RKO (cell line): Measurements from ENCODE around the gene CACNA1S.

Source experiments
- DNase-seq: peaks from one replicate; pipeline ENCODE4 v3.0.0-alpha.2; 2016; ENCODE audit warnings: low spot score

The CACNA1S gene

DNA sequence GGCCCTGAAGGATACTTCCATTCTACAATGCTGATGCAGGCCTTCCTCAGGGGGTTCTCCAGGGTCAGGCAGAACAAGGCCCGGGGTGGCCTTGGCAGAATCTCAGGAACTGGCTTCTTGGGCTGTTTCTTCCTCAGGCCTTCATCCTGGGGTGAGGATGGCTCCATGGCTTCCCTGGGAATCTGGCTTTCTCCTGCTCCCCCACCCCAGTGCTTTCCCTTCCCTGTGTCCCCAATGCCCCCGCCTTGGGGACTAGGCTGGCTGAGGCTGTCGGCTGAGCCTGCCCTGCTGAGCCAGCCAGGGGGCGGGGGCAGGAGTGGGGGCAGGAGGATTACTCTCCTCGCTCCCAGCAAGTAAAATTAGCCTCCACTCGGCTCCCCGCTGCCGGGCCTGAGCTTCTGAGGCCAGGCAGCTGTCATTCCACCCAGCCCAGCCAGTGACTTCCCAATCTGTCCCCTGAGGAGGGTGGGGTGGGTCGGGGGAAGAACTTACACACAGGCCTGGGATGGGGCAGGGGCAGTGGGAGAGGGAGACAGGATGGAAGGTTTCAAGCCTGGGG is at the start of gene CACNA1S:
Gene CACNA1S, minus strand, starts transcription at position 254 of the 559 bp plus-strand sequence. Its CDS starts 87 bp downstream, at position 167.
- no peak for DNase-seq

DNA sequence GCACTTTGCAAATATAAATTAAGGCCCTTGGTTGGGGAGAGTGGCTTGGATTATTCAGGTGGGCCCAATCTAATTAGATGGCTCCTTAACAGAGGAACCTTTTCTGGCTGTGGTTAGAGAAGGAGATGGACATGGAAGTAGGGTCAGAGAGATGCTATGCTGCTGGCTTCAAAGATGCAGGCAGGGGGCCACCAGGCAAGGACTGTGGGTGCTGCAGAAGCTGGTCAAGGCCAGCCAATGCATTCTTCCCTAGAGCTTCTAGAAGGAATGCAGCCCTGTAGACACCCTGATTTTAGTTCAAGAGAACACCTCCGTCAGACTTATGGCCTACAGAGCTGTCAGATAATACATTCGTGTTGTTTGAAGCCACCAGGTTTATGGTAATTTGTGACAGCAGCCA is 45.7 kb upstream of the CACNA1S start:
- no peak for DNase-seq

DNA sequence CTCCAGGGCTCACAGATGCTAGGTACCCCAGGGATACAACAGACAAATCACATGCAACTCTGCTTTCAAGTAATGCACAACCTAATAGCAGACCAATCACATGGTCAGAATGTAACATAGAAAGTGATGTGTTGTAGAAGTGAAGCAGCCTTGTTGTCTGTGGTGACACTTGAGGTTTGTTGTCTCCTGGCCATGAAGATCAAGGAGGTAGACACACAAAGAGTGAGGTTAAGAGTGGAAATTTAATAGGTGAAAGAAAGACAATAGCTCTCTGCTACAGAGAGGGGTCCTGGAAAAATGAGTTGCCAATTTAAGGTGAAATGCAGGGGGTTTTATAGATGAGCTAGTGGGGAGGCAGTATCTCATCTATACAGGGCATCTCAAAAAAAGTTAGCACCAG is 44.6 kb upstream of the CACNA1S start:
- no peak for DNase-seq

DNA sequence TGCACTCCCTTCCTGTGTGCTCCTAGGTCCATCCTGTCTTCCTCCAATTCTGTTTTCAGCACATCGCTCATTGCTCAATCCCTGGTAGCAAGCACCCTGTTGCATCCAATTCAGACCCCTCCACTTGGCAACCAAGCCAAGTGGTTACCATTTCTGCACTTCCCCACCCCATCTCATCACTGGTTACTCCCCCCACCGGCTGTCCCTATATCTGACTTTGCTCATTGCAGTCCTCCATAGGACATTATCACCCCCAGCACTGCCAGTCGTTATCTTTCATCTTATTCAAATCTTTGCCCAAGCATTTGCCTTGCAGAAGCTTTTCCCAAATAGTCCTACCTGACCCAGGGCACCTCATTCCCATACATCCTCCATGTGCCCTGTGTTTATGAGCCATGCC is 44.1 kb upstream of the CACNA1S start:
- DNase-seq: no peak

DNA sequence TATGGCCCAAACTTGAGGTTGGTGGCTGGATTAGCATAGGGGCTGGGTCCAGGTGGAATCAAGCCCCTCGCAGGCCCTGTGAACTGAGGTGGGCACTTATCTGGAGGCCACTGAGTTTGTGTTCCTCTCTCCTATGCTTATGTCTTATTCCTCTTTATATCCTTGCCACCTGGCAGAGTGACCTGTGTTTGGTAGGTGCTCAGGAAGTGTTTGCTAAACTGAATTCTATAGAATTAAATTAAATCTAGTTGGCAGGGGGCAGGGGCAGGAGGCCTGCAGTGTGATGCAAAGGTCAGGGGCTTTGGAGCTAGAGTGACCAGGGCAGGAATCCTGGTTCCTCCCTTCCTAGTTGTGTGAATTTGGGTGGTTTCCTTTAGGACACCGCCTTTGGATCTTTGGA is 43.1 kb upstream of the CACNA1S start:
- DNase-seq: no peak

DNA sequence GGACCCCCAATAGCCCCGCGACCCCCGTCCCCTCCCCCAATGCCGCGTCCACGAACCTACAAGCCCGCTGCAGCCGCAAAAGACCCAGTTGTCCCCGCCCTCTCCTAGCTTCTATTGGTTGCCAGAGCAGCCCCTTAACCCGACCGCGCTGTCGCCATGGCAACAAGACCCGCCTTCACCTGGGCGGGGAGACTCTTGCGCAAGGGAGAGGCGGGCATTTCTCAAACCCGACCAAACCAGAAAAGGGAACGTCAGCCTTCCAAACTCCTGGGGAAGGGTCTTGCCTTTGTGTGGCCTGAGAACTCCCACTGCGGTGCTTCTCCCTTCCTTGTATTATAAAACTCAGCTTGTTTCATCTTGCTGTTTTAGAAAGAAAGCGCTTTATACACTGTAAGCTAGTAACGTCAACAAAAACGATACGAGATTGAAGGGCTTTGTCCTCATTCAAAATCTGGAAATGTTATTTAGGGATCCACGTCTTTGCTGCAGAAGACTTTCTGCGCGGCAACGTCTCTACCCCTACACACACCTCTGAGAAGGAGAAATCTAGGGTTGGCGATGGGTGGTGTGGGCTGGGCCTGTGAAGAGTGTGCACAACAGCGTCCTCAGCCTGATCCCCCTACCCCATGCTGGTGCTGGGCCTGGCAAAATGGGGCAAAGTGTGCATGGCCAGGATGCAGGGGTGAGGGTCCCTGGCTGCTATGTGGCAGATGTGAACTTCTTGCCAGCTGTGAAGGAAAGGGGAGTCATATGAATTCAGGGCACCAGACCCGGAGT is 42.4 kb upstream of the CACNA1S start, which contains the start of gene TMEM9:
Gene TMEM9, minus strand, starts transcription at position 86 of the 777 bp plus-strand sequence. CDS start 551 bp downstream, outside the sequence.
- peak; percentile 92 for DNase-seq

DNA sequence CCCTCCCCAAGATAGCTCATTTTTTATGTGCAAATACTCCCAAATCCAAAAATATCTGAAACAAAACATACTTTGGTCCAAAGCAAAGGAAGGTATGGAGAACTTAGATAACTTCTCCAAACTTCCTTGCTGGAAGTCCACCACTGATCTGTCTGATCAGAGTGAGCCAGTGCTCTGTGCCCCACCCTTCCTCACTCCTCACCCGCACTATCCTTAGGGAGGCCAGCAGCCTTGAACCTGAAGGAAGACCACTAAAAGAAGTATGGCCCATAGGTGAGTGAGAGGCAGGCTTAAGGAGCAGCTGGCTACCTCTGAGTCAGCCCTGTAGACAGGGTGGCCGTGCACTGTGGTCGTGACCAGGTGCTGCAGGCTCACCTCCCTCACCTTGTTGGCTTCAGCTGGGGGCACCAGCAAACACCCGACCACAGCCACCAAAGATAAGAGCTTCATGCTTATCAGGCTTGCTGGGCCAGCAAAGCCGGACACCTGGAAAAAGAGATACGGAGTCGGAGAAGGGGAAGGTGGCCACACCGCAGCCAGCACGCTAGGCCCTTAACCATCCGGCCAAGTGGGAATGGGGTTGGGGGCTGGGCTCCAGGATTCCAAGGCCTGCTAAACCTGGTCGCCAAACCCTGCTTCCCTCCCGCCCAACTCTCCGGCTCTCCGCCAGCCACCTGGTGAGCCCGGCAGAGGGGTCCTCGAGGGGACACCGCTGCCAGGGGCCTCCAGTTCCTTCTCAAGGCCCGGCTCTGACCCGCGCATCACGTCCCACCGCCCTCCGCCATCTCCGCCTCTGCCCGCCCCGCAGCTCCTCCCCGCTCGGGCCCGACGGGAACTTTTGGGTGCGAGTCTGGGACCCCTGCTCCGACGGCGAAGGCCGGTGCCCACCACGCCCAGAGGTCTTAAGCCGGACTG is 41.5 kb upstream of the CACNA1S start:
- DNase-seq: no peak

DNA sequence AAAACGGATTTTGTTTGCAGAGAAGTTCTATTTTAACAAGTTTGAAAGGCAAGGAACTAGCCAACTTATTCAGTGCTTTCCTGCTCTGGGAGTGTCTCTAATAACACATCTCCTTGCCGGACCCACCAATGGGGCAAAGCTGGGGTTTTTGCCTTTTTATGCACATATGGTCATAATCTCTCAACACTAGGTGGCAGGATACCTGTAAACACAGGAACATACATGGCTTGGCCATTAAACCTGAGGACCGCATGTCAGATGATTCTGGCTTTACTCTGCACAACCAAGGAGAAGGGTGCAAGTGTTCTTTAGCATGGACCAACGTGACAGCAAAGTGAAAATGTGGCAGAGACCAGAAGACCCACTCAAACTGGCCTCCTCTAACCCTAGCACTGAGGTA is 37.2 kb upstream of the CACNA1S start:
- DNase-seq: peak; percentile 41

DNA sequence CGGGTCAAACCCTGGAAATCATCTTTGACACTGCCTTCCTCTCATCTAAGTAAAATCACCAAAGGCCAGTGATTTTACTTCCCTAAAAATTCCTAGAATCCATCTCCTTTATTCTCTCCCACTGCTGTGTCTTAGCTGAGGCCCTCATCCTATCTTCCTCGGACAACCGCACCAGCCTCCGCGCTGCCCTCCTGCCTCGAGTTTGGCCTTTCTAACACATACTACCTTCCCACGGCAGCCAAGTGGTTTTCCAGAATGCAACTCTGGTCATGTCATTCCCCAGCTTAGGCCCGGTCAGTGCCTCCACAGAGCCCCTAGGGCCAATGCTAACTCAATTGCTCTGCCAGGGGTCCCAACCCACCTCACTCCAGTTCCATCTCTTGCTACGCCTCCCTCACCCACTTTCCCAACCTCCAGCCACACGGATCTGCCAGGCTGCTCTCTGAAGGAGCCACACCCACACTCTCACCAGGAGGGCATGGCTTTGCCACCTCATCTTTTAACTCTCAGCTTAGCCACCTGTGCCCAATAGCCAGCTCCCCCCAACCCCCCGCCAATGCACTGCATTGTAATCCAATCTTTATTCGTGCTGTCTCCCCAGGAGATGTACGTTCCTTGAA is 35.3 kb upstream of the CACNA1S start:
- no peak for DNase-seq

DNA sequence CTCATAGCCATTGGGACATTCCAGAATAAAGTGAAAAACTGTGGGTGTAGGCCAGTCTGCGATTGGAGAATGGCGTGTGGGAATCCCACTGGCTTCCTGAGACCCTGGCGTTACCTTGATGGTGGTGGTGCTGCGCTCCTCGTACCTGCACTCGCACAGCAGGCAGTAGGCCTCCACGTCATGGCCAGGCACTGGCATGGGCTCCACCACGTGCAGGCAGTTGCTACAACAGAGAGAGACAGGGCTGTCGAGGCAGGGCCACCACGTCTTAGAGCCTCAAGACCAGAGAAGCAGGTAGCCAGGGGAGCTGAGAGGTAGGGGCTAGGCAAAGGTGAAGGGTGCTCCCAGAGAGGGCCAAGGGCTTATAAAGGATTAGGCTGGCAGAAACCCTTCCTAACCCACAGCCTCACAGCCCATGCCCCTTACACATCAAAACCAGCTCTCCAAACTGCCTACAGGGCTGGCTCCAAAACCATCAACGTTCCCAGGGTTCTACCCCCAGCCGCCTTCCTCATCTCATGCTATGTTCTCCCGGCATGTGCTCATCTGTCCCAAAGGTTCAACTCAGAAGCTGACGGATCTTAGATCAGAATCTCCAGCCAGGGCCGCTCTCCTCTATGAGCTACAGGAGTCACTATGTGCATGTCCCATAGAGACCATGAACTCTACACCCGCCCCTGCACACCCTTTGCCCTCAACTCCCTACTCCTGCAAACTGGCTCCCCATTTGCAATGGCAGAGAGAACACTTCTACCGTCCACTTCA is 34.6 kb upstream of the CACNA1S start:
- no peak for DNase-seq

DNA sequence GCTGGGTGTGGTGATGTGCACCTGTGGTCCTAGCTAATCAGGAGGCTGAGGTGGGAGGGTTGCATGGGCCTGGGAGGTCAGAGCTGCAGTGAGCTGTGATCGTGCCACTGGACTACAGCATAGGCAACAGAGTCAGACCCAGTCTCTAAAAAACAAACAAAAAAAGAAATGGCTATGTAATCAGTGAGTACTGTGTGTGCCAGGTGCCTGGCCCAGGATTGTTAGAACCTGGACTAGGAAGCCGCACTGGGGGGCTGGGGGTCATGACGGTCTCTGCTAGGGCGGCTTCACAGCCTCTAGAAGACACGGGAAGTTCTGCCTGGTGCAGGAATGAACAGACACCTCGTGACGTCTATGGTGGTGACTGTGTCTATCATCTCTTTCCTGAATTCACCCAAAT is 33.6 kb upstream of the CACNA1S start:
- DNase-seq: no peak

DNA sequence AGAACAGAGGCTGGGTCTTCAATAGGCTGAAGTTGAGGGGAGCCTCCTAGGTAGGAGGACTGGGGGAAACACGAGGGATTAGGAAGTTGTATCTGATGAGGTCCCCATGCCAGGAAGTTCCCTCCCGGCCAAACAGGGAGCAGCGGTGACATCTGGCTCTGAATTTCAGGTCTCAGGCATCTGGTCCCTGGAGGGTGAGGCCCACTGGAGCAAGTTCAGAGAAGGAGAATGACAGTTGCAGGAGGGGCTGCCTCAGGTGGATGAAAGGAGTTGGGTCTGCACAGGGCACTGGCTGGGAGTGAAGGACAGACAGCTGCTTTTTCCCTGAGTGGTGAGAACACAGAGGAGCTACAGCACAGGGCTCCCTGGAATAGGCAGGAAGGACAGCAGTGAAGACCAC is 32.9 kb upstream of the CACNA1S start:
- no peak for DNase-seq

DNA sequence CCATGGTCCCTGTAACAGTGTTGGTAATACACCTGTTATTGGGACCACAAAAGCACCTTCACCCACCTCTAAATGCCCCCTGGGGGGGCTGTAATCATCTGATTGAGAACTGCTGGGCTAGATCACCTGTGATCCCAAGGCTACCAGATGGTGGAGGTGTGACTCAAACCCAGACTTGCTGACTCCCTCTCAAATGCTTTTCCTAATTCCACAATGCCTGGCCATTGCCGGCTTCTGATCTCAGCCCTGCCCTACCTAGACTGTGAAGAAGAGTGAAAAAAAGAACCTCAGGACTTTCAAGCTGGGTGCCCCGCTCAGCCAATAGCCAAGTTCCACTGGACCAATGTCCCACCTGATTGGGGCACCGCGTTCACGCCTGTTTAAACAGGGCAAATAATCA is 32.5 kb upstream of the CACNA1S start:
- DNase-seq: no peak

DNA sequence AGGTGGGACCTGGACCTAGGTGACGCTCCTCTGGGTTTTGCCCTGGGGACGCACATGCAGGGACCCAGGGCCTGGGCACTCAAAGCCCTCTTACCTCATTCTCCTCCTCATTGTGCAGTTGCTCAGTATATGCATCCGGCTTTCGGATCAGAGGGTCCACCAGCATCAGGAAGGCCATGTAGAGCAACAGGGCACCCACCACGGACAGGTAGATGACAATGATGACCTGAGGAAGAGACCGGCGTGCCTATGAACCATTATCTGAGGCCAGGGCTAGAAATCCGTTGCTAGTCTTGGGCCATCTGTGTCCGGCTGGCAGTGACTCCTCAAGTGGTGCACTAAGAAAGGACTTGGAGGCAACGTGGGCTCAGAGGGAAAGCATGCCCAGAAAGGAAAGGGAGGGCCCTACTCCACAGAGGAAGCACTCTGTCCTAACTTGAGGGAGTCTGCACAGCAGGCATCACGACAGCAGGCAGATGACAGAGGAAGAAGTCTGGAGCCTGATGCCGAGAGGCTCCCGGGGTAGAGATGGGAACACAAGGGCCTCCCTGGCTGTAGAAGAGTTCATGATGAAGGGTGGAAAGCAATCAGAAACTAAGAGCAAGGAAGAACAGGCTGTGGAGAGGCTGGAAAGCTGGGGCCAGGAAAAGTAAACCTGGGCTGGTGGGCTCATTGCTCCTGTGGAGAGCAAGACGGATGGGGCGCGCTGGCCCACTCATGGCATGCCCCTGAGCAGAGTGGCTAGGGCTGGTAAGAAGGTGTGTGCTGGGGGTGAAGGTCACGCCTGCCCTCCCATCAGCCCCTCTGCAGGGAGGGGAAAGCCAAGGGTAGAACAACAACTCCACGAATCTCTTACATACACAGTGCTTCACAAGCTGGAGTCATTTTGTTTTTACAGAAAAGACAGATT is 31.8 kb upstream of the CACNA1S start:
- no peak for DNase-seq

DNA sequence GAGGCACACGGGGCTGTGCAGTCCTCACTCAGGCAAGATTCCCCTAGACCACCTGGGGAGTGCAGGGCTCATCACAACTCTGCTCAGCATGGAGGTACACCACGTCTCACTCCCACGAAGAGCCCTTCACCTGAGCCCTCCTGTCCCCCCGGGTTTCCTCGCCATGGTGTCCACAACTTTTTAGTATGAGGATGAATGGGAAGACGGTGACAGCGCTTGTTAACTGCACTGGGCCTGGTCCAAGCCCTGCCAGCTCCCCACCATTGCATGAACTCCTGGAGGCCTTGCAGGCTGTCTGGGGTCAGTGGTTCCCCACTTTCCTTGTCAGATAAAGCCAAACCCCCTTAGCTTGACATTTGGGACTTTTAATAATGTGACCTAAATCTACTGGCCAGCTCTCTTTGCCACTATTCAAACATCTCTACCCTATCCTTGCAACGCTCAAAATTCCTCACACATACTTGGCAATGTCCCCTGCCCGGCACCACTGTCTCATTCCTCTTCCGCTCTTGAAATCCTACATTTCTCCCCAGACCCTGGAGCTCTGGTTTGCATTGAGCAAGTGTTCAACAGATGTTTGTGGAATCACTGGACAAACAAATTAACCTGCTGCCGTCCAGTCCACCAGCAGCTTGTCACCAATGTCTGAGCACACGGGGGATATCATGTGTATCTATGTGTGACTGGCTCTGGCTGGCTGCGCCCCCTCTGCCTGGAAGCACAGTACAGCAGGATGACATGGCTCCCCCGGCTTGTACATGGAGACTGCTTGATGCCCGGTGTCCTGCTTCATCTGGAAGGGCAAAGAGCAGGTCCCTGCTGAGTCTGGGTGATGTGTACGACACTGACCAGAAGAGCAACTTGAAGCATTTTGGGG is 30.9 kb upstream of the CACNA1S start:
- no peak for DNase-seq

DNA sequence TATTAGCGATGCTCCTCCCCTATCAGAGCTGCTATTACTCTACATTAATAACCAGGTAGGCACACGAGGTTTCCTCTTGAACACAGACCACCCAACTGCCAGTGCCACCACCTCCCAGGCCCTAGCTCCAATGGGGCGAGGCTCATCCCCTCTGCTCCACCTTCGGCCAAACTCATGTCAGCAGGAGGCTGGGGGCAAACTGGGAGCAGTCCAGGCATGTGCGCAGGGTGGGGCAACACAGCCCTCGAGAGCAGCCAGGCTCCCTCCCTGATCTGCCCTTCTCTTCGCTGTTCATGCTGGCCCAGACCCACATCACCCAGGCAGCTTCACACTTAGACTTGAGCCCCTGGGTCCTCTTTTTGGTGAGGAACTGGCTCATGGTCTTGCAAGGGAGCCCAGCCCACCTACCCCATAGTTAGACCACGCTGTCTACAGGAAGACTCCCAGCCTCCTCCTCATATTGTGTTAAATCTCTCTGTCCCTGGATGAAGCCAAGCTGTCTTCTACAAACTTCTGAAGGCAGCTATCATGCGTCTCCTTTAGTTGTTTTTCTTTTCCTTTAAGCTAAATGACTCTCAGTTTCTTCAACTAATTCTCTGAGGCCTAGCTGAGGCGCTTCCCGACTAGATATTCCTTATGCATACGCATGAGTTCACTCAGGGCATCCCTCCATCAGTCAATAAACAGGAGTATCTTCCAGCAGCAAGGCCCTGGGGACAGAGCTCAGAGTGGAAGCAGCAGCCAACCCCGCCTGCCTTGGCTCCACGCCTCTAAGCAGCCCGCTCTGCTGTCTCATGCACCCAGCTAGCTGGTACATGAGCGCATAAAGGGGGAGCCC is 30.0 kb upstream of the CACNA1S start:
- no peak for DNase-seq

DNA sequence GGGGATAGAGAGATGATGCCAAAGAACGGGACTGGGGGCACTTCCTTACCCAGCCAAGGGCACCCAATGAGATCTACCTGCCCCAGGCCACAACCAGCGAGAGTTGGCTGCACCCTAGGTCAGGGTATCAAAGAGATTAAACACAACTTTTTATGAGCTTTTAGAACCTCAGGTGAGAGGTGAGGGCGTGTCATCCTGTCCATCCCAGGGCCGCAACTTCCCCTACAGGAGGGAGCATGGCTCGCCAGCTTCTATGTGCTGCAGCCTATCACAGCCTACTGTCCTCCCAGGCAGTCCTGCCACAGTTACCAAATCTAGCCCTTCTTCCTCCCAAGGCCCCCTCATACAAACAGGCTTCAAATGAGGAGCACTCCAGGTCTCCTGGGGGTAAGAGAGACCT is 29.2 kb upstream of the CACNA1S start:
- DNase-seq: no peak

DNA sequence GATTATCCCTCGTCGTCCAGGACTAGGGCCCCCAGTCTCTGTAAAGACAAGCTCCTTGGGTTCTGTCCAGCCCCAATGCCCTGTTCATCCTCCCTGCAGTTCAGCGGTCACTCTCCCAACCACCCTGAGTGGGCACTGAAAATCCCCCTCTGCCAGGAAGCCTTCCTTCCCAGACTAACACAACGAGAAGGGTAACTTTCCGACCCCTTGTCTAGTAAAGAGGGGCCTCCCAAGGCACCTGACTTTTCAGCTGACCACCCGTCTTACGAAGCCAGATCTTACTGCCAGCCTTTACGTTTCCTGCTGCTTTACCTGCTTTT is 28.7 kb upstream of the CACNA1S start:
- no peak for DNase-seq
